ENCODE measurements around the gene TMEM163. TPM values are rescaled to one million over a fixed set of nuclear protein-coding genes. Genes with fewer than 3 reads are reported as not detected.

The TMEM163 gene
- total RNA-seq, 1 experiment from 2014 or later: 0.94 TPM

GRCh38 chr2:134461511-134461910 is 257.3 kb downstream of the TMEM163 start (continued):
- TF ChIP-seq USF2 (CRISPR knock-in tag; IDR thresholded peaks at IDR 0.05): no peak
- no peak for TF ChIP-seq SMAD4 (CRISPR knock-in tag; IDR thresholded peaks at IDR 0.05)

- Mint-ChIP-seq H3K27ac (no peak overlapping the region), H3K36me3 (no peaks in the 10 kb centered on the region), H3K27me3 (ENCODE audit: low read depth) (no peaks in the 10 kb centered on the region), H3K4me1 (peaks cover 5% of the 10 kb centered on the region; the same call in 1 of the 2 replicates), H3K9me3 (no peaks in the 10 kb centered on the region), H3K4me3 (no peak overlapping the region)
- CTCF ChIA-PET: interaction anchor here (0.8 to 4.2 kb wide), 20 partner anchors 9 to 574 kb away, joined by 3 to 75 read pairs (median 4); partner anchors contain the start of gene TMEM163
- POLR2A ChIA-PET: no interaction called here
- peak; percentile 82 for DNase-seq (ENCODE audit: low spot score)
- ATAC-seq: peak; percentile 97
- TF ChIP-seq ZNF423 (CRISPR knock-in tag; IDR thresholded peaks at IDR 0.05) (peak; percentile 42; the same call in 1 of the 2 replicates), NR1H2 (CRISPR knock-in tag; IDR thresholded peaks at IDR 0.05) (no peak), ATF3 (CRISPR knock-in tag; conservative IDR thresholded peaks at IDR 0.05) (no peak), HMGA2 (CRISPR knock-in tag; IDR thresholded peaks at IDR 0.05) (no peak), STAT6 (CRISPR knock-in tag; conservative IDR thresholded peaks at IDR 0.05; ENCODE audit: low read depth) (no peak), NR3C1 (CRISPR knock-in tag; conservative IDR thresholded peaks at IDR 0.05; ENCODE audit: low read depth) (no peak), CTCF (IDR thresholded peaks at IDR 0.05) (peak; percentile 56; the same call in 1 of the 2 replicates), EMX1 (CRISPR knock-in tag; IDR thresholded peaks at IDR 0.05) (no peak), E2F5 (CRISPR knock-in tag; IDR thresholded peaks at IDR 0.05) (no peak), ZNF396 (CRISPR knock-in tag; IDR thresholded peaks at IDR 0.05; ENCODE audit: borderline replicate concordance) (no peak), FOXP4 (CRISPR knock-in tag; IDR thresholded peaks at IDR 0.05) (no peak), SMAD3 (CRISPR knock-in tag; IDR thresholded peaks at IDR 0.05; ENCODE audit: borderline replicate concordance) (no peak), ZBTB21 (CRISPR knock-in tag; IDR thresholded peaks at IDR 0.05; ENCODE audit: borderline replicate concordance) (no peak), ERG (CRISPR knock-in tag; IDR thresholded peaks at IDR 0.05) (no peak), SP1 (CRISPR knock-in tag; conservative IDR thresholded peaks at IDR 0.05) (0 out of 2 replicates have a peak, but pooled peaks have one; percentile 25)
Observed at GRCh38 chr2:134460583-134460998, 258.2 kb downstream of the TMEM163 start.

Data from WTC11 (cell line).